GM19025 (cell line): Measurements from ENCODE around the gene NCOA3.
A peak's percentile ranks its signal among the peaks of the same experiment; 100 is the strongest.
"Not testable (repeated sequence)": the region's sequence is repeated elsewhere in the genome, so short reads cannot be mapped to it uniquely, and the experiment has no call there.

Source experiments
- ATAC-seq: cut with Tn5 transposase; IDR thresholded peaks from one replicate; pipeline ENCODE4 v1.9.1; 2021; ENCODE audit warnings: mild to moderate bottlenecking, low read depth, moderate library complexity; ENCODE audit not compliant: unreplicated experiment

Gene NCOA3

DNA sequence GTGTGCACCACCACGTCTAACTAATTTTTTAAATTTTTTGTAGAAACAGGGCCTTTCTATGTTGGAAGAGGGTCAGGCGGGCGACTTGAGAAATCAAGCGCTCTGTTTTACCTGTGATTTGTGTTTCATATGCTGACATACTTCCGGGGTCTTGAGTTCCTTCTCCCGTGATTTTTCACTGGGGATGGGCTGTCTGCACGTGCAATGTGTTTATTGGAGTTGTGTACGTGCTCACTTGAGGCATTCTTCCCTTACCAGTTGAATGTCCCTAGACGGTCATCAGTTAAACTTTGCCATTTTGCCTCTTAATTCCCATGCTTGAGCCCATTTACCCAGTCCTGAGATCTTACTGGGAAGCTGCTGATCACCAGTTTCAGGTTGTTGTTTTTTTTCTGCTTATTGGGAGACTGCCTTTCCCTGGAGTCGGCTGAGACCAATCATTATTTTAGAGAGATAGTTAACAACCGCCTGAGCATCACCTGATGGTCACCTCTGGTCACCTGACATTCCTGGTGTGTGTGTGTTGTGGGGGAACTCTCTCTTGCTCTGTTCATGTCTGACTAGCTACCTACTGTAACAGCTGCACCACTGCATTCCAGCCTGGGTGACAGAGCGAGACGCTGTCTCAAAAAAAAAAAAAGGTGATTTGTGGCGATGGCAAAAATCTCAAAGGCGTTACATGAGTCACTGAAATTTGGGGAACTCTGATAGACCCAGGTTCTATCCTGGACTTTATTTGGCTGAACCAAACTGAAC is 34.8 kb upstream of the NCOA3 start:
- ATAC-seq = no peak

DNA sequence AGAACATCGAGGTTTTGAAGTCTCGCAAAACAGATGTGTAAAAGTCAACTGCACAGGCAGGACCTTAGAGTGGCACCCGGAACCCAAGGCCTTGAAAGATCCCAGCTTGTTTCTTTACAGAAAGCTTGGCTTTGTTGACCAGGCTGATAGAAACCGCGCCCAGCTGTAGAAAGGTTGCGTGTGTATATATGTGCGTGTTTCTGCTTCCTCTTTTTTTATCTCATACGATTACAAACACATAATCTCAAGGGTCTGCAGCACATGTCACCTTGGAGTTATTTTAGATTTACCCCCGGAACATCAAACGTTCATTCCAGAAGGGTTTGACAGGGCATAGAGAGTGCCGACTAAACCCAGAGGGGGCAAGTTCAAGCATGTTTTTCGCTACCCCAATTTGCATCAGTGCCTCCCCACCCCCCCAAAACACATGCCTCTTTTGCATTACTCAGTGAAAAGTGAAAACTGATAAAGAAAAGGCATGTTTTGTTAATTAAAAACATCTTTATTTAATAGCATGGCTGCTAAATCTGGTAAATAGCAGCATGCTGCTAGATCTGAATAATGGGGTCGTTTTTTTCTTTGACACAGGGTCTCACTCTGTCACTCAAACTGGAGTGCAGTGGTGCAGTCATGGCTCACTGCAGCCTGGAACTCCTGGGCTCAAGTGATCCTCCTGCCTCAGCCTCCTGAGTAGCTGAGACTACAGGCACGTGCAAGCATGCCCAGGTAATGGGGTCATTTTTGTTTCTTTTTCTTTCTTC is 33.2 kb upstream of the NCOA3 start:
- peak; percentile 46 for ATAC-seq

DNA sequence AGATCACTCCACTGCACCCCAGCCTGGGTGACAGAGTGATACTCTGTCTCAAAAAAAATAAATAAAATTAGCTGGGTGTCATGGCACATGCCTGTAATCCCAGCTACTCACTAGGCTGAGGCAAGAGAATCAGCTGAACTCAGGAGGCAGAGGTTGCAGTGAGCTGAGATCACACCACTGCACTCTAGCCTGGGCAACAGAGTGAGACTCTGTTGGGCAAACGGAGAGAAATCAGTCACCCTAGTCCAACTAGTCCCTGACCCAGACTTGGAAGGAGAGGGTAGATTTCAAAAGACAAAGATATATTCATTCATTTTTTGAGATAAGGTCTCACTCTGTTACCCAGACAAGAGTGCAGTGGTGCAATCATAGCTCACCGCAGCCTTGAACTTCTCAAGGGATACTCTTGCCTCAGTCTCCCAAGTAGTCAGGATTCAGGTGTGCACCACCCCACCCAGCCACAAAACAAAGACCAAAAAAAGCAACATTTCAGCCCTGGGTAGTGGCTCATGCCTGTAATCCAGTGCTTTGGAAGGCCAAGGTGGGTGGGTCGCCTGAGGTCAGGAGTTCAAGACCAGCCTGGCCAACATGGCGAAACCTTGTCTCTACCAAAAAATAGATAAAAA is 26.2 kb upstream of the NCOA3 start:
- no peak for ATAC-seq

DNA sequence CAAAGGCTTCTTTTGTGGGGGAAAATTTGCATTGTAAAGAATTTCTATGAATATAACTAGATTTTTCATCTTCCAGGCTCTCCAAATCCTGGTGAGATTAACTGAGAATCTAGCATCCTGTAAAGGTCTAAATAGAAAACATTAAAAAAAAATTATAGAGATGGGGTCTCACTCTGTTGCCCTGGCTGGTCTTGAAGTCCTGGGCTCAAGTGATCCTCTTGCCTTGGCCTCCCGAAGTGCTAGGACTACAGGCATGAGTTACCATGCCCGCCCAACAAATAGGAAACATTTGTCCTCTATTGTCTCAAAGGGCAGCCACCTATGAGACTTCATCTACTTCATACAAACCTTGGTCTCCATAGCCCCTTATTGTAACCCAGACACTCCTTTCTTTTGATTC is 25.2 kb upstream of the NCOA3 start:
- ATAC-seq = no peak

DNA sequence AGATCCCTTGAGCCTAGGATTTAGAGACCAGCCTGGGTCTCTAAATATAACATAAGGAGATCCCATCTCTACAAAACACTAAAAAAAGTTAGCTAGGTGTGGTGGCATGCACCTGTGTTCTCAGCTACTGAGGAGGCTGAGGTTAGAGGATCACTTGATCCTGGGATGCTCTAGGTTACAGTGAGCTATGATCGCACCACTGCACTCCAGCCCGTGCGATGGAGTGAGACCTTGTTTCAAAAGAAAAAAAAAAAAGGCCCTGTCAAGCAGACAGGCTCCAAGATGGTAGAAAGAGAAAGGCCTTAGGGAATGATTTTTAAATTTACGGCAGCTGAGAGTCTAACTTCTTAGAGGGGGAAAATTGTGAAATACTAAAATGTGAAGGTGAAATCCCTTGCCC is 22.6 kb upstream of the NCOA3 start:
- ATAC-seq = no peak

DNA sequence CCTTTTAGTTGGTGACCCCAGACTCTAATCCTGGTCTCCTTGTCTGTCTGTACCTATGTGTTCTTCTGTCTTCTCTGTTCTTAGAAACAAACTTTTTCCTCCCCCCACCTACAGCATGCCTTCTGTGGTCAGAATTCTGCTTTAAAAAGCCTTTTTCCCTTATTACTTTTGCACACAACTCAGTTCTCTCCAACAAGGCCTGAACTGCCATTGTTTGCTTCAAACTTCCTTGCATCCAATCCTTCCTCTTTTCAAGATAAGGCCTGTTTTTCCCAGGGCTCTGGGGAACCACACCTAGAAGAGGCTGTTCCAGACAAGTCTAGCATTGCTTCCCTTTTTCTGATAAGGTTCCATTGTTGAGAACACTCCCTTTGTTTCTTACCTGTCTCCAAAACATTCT is 22.2 kb upstream of the NCOA3 start:
- ATAC-seq = no peak

DNA sequence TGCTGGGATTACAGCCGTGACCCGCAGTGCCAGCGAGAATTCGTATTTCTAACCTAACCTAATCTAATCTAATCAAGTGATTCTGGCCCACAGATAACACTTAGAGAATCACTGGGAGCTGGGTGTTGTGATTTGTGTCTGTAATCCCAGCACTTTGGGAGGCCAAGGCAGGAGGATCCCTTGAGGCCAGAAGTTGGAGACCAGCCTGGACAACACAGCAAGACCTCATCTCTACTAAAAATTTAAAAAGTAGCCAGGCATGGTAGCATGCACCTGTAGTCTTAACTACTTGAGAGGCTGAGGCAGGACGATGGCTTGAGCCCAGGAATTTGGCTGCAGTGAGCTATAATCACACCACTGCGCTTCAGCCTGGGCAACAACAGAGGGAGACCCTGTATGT is 21.4 kb upstream of the NCOA3 start:
- ATAC-seq = no peak

DNA sequence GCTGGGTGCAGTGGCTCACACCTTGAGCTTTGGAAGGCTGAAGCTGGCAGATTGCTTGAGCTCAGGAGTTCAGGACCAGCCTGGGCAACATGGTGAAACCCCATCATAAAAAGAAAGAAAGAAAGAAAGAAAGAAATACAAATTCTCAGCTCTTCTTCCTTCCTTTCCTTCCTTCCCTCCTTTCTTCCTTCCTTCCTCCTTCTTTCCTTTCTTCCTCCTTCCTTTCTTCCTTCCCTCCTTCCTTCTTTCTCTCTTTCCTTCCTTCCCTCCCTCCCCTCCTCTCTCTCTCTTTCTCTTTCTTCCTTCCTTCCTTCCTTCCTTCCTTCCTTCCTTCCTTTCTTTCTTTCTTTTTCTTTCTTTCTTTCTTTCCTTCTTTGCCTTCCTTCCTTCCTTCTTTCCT is 21.0 kb upstream of the NCOA3 start:
- no peak for ATAC-seq

DNA sequence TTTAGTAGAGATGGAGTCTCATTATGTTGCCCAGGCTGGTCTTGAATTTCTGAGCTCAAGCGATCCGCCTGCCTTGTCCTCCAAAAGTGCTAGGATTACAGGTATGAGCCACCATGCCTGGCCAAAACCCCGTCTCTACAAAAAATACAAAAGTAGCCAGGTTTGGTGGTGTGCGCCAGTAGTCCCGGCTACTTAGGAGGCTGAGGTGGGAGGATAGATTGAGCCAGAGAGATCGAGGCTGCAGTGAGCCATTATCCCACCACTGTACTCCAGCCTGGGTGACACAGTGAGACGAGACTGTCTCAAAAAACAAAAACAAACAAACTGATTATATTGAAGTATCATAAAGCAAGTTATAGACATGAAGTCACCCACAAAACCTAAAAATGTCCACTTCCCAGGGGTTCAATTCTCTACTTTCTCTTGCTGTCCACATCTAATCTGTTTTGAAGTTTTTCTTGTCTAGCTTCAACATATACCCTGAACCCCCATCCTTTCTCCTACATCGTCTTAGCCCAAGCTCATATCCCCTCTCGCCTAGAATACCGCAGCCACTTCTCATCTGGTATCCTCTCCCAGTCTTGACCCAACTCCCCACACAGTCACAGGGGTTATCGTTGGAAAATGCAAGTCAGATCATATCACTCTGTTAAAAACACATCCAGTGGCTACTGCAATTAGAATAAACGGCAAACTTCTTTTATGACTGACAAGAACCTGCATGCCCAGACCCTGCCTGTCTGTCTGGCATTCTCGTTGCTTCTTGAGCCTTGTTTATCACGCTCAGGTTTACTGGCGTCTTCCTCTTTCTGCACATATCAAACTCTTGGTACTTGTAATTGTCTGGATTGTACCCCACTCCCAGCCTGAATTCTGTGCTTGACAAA is 20.1 kb upstream of the NCOA3 start:
- ATAC-seq = no peak

DNA sequence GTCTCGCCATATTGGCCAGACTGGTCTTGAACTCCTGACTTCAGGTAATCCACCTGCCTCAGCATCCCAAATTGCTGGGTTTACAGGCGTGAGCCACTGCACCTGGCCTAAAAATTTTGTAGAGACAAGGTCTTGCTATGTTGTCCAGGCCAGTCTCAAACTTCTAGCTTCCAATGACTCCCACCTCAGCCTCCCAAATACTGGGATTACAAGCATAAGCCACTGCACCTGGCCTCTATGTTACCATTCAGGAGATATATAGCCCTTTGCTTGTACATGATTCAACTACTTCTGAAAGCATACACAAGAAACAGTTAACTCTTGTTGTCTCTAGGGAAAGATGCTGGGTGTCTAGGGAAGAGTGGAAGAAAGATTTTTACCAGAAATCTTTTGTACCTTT is 19.0 kb upstream of the NCOA3 start:
- no peak for ATAC-seq

DNA sequence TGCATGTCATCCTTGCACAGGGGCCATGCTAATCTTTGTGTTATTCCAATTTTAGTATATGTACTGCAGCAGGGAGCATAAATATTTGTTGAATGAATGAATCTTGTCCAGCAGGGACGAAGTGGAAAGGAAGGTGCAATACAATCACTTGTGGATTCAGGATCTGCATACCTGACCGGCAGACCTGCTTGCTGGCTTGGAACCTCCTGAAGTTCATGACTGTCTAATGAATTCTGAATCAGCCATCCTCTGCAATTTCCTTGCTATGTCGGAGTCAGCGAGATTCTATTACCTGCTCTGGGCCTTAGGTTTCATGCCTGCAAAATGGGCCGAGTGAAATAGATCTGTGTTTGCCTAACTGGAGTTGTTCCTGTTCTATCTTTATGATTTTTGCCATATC is 17.4 kb upstream of the NCOA3 start:
- no peak for ATAC-seq

DNA sequence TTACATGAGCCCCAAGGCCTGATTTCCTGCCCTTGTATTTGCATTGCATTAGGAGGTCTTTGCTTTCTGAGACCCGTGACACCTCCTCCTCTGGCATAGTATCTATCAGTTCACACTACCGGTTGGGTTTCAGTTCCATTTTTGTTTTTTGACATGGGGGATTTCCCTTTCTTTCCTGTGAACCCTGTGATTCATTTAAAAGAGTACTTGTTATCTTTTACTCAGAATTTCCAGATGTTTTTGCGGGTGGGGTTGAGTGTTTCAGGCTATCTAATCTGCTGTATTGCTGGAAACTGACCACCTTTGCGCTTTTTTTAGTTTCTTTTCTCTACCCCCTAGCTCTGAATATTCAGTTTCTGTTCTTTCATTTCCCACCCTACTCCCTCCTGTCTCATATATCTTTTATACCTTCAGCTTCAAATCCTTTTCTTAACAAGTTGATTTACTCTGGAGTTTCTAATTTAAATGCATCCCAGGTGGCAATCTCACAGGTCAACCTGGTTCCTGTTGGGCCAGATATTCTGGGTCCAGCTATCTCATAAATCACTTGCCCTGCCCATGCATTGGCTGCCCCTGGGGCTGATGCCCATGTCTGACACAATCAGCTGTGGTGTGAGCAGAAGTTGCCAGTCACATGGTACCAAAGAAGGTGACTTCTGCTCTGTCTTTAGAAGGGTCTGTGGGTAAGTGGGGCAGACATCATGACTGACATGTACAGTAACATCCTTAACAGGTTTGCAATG is 14.3 kb upstream of the NCOA3 start:
- ATAC-seq = peak; percentile 67

DNA sequence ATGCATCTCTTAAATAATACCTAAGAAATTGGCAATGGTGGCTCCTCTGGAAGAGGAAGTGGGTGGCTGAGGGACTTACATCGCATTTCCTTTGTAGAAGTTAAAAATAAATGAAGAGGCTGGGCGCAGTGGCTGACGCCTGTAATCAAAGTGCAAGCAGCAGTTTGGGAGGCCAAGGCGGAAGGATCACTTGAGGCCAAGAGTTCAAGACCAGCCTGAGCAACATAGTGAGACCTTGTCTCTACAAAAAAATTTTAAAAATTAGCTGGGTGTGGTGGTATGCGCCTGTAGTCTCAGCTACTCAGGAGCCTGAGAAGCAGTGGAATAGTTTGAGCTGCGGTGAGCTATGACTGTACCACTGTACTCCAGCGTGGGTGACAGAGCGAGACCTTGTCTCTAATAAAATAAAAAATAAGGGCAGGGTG is 12.2 kb upstream of the NCOA3 start:
- ATAC-seq = no peak

DNA sequence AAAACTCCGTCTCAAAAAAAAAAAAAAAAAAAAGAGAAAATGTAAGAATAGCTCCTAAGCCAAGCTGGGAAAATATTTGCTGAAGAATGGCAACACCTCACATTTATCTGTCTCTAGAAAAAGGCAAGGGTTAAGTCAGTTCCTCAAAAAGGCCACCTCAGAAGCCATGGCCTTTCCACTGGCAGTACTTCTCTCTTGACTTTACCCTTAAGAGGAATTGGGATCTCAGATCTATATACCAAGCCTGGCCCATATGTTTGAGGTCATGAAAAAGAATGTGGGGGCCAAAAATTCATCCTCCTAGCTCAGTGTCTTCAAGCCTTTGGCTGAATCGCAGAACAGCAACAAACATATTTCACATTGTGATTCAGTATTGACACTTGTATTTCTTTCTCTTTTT is 10.9 kb upstream of the NCOA3 start:
- ATAC-seq = no peak

DNA sequence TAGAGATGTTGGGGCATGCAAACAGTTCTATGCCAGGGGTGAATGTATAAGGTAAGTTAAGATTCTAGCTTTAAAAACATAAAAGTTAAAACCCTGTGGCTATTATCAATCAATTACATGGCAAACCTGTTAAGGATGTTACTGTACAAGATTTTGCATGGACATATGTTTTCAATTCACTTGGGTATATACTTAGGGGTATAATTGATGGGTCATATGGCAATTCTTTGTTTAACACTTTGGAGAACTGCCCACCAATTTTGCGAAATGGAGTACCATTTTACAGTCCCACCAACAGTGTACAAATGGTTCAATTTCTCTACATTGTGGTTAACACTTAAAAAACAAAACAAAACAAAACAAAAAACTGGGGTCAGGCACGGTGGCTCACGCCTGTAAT is 9.4 kb upstream of the NCOA3 start:
- ATAC-seq = no peak

DNA sequence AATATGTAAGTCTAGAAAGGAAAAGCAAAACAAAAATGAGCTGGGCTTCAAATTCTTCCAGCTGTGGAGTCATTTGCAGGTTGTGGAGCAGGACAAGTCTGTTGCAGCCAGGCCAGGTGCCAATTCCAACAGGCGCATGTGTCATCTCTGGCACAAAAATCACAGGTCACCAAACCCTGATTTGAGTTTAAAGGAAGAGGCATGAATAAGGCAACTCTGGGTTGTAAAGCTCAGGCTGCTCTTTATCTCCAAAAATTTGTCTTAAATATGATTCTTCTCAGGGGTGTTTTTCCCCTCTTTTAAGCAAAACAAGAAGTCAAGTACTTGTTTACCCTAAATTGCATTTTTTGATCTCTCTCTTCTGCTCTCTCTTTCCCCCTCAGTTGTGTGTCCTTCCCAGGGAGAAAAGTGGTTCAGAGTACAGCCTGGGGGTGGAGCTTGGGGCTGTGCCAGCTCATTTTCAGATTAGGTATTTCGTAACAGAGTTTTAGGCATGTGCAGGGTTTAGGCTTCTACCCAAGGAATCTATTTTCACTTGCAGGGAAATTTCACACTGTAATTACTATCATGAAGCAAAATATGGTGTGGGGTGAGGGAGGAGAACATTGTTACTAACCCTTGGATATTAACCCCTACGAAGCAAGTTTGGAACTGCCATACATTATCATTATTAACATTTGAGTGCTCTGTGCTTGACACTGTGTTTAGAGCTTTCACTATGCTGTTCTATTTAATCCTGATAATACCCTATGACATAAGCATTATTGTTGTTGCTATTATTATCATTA is 8.3 kb upstream of the NCOA3 start:
- no peak for ATAC-seq

DNA sequence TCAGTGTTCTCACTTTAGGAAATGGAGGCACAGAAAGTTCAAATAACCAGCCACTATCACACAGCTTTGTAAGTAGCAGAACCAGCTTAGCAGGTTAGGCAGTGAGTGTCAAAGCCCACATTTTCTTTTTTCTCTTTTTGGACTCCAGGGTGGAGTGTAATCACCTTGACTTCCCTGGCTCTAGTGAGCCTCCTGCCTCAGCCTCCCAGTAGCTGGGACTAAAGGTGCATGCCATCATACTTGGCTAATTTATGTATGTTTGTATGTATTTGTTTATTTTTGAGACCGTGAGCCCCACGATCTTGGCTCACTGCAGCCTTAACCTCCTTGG is 7.8 kb upstream of the NCOA3 start:
- no peak for ATAC-seq

DNA sequence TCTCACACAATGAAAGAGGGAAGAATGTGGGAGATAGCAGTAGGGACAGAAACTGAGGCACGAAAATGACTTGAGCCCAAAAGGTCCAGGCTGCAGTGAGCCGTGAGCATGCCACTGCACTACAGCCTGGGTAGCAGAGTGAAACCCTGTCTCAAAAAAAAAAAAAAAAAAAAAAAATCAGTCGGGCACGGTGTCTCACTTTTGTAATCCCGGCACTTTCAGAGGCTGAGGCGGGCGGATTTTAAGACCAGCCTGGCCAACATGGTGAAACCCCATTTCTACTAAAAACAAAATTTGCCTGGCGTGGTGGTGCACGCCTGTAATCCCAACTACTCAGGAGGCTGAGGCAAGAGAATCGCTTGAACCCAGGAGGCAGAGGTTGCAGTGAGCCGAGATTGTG is 7.1 kb upstream of the NCOA3 start:
- ATAC-seq = not testable (repeated sequence)

DNA sequence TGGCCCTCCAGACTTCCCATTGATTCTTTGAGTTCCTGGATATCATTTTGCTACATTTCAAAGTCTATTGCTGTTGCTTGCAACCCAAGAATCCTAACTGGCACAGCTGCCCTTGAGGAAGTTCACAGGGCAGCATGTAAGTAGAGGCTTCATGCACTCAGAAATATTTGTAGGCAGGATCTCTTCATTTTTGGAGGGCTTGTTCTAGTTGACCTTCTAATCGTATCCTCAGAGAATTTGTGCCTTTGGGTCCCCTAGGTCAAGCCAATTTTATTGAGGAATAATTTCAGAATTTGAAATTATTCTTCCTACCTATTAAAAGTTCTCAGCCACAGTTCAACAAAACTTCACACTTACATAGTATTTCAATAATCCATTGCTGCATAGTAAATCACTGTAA is 5.6 kb upstream of the NCOA3 start:
- no peak for ATAC-seq
